NCI-H1417 treated with DMSO at 0.1 percent for 48 hours (cell line): Measurements from ENCODE around the gene PRSS2.

Experiments
- DNase-seq: peaks from one replicate; lab custom pipeline; 2025; lab: John Stamatoyannopoulos, UW

PRSS2 gene

DNA sequence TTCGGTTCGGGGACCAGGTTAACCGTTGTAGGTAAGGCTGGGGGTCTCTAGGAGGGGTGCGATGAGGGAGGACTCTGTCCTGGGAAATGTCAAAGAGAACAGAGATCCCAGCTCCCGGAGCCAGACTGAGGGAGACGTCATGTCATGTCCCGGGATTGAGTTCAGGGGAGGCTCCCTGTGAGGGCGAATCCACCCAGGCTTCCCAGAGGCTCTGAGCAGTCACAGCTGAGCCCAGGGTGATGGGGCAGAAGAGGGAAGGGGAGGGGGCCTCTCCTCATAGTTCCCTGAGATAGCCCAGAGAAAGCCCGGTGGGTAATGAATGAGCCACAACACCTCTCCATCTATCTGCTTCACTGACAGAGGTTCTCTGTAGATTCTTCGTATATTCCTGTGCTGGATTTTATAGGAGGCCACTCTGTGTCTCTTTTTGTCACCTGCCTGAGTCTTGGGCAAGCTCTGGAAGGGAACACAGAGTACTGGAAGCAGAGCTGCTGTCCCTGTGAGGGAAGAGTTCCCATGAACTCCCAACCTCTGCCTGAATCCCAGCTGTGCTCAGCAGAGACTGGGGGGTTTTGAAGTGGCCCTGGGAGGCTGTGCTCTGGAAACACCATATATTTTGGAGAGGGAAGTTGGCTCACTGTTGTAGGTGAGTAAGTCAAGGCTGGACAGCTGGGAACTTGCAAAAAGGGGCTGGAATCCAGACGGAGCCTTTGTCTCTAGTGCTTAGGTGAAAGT is 16.4 kb downstream of the PRSS2 start:
- DNase-seq, result no peak

- DNase-seq, result no peak
Measured at GRCh38 chr7:142787783-142788182, 17.0 kb downstream of the PRSS2 start.

DNA sequence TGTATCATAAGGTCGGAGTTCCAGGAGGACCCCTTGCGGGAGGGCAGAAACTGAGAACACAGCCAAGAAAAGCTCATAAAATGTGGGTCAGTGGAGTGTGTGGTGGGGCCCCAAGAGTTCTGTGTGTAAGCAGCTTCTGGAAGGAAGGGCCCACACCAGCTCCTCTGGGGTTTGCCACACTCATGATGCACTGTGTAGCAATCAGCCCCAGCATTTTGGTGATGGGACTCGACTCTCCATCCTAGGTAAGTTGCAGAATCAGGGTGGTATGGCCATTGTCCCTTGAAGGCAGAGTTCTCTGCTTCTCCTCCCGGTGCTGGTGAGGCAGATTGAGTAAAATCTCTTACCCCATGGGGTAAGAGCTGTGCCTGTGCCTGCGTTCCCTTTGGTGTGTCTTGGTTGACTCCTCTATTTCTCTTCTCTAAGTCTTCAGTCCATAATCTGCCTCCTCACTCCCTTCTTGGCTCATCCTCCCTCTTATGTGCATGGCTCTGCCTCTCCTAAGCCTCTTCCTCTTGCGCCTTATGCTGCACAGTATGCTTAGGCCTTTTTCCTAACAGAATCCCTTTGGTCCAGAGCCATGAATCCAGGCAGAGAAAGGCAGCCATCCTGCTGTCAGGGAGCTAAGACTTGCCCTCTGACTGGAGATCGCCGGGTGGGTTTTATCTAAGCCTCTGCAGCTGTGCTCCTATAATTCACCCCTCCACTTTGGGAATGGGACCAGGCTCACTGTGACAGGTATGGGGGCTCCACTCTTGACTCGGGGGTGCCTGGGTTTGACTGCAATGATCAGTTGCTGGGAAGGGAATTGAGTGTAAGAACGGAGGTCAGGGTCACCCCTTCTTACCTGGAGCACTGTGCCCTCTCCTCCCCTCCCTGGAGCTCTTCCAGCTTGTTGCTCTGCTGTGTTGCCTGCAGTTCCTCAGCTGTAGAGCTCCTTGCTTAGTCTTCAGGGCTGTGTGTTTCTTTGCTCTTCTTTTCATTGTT is 17.8 kb downstream of the PRSS2 start:
- no peak for DNase-seq

DNA sequence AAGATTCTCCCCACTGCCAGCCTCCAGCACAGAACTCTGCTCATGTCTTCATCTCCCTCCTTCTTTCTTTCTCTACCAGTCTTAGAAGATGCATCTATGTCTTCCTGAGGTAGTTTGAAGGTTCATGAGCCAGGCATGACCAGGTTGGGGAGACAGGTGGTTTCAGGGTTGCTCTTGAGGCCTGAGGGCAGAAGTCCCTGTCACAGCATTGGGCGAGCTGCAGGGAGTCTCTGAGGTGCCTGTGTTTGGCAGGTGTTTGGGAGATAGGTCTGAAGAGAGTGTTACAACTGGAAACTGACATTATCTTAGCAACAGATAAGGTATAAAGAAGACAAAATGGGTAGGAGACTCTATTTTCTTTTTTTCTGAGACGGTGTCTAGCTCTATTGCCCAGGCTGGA is 18.7 kb downstream of the PRSS2 start:
- no peak for DNase-seq

DNA sequence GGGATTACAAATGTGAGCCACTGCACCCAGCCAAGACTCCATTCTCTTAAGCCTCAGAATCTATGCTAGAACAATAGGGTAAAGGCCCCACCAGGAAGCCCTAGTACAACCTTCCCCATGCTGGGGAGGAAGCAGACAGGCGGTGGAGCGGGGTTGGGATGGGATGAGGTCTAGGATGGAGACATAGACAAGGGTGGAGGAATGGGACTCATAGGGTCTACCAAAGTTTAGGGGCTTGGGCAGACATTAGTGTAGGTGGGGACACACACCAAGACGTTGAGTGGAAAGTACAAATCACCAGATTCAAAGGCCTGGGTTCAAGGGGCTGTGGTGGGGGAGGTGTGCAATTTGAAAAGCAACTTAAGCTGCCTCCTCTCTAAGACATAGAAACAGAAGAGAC is 19.3 kb downstream of the PRSS2 start:
- no peak for DNase-seq

GRCh38 chr7:142790555-142790954 is 19.8 kb downstream of the PRSS2 start:
- no peak for DNase-seq

DNA sequence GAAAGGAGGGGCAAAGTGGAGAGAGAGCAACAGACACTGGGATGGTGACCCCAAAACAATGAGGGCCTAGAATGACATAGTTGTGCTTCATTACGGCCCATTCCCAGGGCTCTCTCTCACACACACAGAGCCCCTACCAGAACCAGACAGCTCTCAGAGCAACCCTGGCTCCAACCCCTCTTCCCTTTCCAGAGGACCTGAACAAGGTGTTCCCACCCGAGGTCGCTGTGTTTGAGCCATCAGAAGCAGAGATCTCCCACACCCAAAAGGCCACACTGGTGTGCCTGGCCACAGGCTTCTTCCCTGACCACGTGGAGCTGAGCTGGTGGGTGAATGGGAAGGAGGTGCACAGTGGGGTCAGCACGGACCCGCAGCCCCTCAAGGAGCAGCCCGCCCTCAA is 20.7 kb downstream of the PRSS2 start:
- DNase-seq, result no peak

GRCh38 chr7:142792129-142792528 is 21.4 kb downstream of the PRSS2 start:
- DNase-seq, result no peak

DNA sequence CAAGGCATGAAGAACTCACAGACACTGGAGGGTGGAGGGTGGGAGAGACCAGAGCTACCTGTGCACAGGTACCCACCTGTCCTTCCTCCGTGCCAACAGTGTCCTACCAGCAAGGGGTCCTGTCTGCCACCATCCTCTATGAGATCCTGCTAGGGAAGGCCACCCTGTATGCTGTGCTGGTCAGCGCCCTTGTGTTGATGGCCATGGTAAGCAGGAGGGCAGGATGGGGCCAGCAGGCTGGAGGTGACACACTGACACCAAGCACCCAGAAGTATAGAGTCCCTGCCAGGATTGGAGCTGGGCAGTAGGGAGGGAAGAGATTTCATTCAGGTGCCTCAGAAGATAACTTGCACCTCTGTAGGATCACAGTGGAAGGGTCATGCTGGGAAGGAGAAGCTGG is 21.8 kb downstream of the PRSS2 start:
- no peak for DNase-seq

DNA sequence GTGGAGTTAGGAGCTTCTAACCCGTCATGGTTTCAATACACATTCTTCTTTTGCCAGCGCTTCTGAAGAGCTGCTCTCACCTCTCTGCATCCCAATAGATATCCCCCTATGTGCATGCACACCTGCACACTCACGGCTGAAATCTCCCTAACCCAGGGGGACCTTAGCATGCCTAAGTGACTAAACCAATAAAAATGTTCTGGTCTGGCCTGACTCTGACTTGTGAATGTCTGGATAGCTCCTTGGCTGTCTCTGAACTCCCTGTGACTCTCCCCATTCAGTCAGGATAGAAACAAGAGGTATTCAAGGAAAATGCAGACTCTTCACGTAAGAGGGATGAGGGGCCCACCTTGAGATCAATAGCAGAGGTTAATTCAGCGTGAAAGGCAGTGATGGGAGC is 22.4 kb downstream of the PRSS2 start:
- DNase-seq, result no peak

DNA sequence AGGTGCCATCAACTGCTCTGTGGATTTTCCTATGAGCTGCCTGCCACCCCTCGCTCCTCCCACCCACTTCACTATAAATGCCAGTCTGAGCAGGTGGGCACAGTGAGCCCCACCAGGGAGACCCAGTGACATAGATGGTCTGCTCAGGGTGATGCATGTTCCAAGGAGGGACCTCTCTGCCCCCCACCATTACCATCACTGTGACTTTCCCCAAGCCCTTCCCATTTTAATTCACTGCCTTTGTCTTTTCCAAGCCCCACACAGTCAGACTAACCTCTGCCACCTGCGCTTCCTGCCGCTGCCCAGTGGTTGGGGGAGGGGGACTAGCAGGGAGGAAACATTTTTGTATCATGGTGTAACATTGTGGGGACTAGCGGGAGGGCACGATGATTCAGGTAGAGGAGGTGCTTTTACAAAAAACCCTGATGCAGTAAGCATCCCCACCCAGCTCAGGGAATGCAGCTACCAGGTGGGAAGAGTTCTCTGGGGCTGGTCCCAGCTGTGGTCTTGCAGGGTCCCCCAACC is 24.6 kb downstream of the PRSS2 start:
- DNase-seq, result no peak

- DNase-seq, result no peak
Measured at GRCh38 chr7:142796001-142796500, 25.3 kb downstream of the PRSS2 start.

GRCh38 chr7:142796501-142797390 is 26.0 kb downstream of the PRSS2 start:
- no peak for DNase-seq

DNA sequence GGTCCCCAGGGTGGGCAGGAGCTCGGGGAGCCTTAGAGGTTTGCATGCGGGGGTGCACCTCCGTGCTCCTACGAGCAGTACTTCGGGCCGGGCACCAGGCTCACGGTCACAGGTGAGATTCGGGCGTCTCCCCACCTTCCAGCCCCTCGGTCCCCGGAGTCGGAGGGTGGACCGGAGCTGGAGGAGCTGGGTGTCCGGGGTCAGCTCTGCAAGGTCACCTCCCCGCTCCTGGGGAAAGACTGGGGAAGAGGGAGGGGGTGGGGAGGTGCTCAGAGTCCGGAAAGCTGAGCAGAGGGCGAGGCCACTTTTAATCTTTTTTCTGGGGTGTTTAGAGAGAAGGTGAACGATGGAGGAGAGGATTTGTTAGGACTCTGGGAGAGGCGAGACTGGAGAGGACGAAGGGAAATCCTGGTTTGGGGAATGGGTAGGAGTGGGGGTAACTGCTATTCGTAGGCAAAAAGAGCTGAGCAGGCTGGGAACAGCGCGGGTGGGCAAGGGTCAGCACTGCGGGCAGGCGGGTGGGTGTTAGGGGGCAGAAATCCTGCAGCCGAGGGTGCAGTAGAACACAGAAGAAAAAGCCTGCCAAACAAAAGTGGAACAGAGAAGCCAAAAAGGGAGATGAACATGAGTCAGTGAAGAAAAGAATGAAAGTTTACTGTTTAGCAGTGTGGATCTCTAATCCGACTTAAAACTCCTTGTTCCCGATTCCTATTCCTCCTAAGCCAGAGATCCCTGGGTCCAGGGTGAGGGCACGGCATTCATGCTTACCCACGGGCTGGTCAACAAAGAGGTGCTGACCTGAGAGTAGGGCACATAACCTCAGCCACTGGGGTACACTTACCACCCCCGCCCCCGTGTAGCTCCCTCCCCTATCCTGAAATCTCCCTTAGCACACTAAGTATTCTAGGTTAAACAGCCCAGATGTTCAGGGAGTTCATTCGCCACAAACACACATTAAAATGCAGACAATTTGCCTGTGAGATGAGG is 26.9 kb downstream of the PRSS2 start:
- DNase-seq, result no peak

GRCh38 chr7:142798451-142799436 is 28.0 kb downstream of the PRSS2 start:
- DNase-seq, result no peak

DNA sequence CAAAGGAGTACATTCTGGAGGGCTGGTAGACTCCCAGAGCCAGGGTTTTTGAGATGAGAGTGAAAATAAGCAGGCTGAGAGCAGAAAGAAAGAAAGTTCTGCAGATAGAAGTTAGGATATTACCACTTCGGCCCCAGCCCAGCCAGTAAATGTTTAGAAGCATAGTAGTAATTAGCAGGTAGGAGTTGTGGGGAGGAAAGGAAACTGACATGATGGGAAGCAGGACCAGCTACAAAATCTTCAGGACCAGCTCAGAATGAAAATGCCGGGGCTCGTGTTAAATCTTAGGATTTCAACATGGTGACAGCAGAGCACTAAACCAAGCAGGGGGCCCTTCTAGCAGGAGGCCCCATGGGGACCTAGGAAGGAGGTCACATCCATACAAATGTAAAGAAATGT is 28.7 kb downstream of the PRSS2 start:
- no peak for DNase-seq

DNA sequence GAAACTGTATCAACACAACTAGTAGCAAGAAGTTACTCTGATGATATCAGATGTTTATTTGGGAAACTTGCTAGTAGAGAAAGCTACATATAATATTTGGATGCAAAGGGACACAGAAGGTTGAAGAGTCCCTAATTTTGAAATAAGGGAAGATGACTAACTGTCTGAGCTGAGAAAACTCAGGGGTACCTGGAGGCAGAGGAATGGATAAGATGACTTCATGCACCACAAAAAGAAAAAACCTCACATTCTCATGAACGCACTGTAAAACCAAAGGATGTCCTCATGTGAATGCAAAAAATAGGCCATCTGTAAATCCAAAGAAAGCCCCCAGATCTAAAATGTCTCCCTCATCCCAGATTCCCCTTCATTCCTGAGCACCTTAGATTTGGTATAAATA is 29.3 kb downstream of the PRSS2 start:
- DNase-seq, result no peak

DNA sequence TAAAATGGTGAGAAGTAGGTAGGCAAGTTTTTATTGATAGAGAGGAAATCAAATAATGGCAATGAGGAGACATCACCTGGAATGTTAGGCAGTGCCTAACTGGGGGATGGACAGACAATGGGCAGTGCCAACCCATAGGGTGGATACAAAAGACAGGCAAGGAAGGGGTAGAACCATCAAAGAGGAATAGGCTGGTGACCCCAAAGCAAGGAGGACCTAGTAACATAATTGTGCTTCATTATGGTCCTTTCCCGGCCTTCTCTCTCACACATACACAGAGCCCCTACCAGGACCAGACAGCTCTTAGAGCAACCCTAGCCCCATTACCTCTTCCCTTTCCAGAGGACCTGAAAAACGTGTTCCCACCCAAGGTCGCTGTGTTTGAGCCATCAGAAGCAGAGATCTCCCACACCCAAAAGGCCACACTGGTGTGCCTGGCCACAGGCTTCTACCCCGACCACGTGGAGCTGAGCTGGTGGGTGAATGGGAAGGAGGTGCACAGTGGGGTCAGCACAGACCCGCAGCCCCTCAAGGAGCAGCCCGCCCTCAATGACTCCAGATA is 30.0 kb downstream of the PRSS2 start:
- no peak for DNase-seq
